ENCODE data around the gene SCAF8. TPM values are rescaled to one million over a fixed set of nuclear protein-coding genes. Genes with fewer than 3 reads are reported as not detected.

Gene SCAF8
- total RNA-seq, 5 donors from 2014 or later (not counting 1 experiment from before 2014, with no cell fraction given) = 53.1 to 61.1 (median 55.2) TPM

Other genes with a start within 250 kb of the SCAF8 start
- under 1 TPM; 0.05 to 0.35 (median 0.20) TPM for gene CNKSR3, start 222.7 kb upstream of the SCAF8 start, total RNA-seq